Astrocyte (in vitro differentiated cells and primary cell): ENCODE data around the gene YWHAE. TPM values are rescaled to one million over a fixed set of nuclear protein-coding genes. Genes with fewer than 3 reads are reported as not detected.

Experiments used
- DNase-seq: peaks from one replicate; pipeline ENCODE4 v3.0.0-alpha.2; 2010; ENCODE audit warnings: low read depth
- FAIRE-seq: peaks from 2 replicates; lab custom pipeline; 2011; peaks lifted over from hg19 to GRCh38; lab: Jason Lieb, UNC
- H2AFZ ChIP-seq: 2 replicates; pipeline ENCODE4 v1.6.0; 2012; ENCODE audit warnings: low read depth, low read length, inconsistent platforms
- H3K27ac ChIP-seq: 2 replicates; pipeline ENCODE4 v1.5.1; 2011; ENCODE audit warnings: low read depth, low read length, inconsistent platforms
- H3K27me3 ChIP-seq: 2 replicates; pipeline ENCODE4 v1.6.0; 2011; ENCODE audit warnings: low read length, inconsistent platforms; ENCODE audit not compliant: insufficient read depth
- H3K36me3 ChIP-seq: 2 replicates; pipeline ENCODE4 v1.5.1; 2011; ENCODE audit warnings: low read length, inconsistent platforms; ENCODE audit not compliant: insufficient read depth
- H3K4me1 ChIP-seq: 2 replicates; pipeline ENCODE4 v1.5.1; 2011; ENCODE audit warnings: low read length, inconsistent platforms; ENCODE audit not compliant: insufficient read depth
- H3K4me2 ChIP-seq: 2 replicates; pipeline ENCODE4 v1.6.0; 2012; ENCODE audit warnings: low read length, inconsistent platforms
- H3K4me3 ChIP-seq: 2 replicates; pipeline ENCODE4 v1.5.1; 2011; ENCODE audit warnings: low read depth, mild to moderate bottlenecking, low read length, inconsistent platforms; ENCODE audit not compliant: insufficient read depth
- H3K79me2 ChIP-seq: 2 replicates; pipeline ENCODE4 v1.6.0; 2012; ENCODE audit warnings: mild to moderate bottlenecking, low read length, inconsistent platforms; ENCODE audit not compliant: insufficient read depth
- H3K9ac ChIP-seq: 2 replicates; pipeline ENCODE4 v1.6.0; 2012; ENCODE audit warnings: mild to moderate bottlenecking, low read length, inconsistent platforms
- H3K9me3 ChIP-seq: 2 replicates; pipeline ENCODE4 v1.5.1; 2012; ENCODE audit warnings: low read depth, mild to moderate bottlenecking, low read length, inconsistent platforms; ENCODE audit not compliant: insufficient read depth
- H4K20me1 ChIP-seq: 2 replicates; pipeline ENCODE4 v1.6.0; 2012; ENCODE audit warnings: low read length, inconsistent platforms; ENCODE audit not compliant: insufficient read depth
- H3K27ac Mint-ChIP-seq: one replicate; pipeline ENCODE4 v1.8.0; 2021; ENCODE audit warnings: mild to moderate bottlenecking, mixed read lengths; ENCODE audit not compliant: unreplicated experiment
- H3K27me3 Mint-ChIP-seq: one replicate; pipeline ENCODE4 v1.8.0; 2021; ENCODE audit warnings: low read depth, mixed read lengths; ENCODE audit not compliant: unreplicated experiment
- H3K36me3 Mint-ChIP-seq: one replicate; pipeline ENCODE4 v1.8.0; 2021; ENCODE audit warnings: low read depth, mixed read lengths; ENCODE audit not compliant: unreplicated experiment
- H3K4me1 Mint-ChIP-seq: one replicate; pipeline ENCODE4 v1.8.0; 2021; ENCODE audit warnings: low read depth, mixed read lengths; ENCODE audit not compliant: unreplicated experiment
- H3K4me3 Mint-ChIP-seq: one replicate; pipeline ENCODE4 v1.8.0; 2021; ENCODE audit warnings: mild to moderate bottlenecking, moderate library complexity, mixed read lengths; ENCODE audit not compliant: unreplicated experiment
- H3K9me3 Mint-ChIP-seq: one replicate; pipeline ENCODE4 v1.8.0; 2021; ENCODE audit warnings: mild to moderate bottlenecking, mixed read lengths; ENCODE audit not compliant: unreplicated experiment
- EZH2 ChIP-seq: IDR thresholded peaks from 2 replicates; pipeline ENCODE4 v1.6.1; 2012; ENCODE audit warnings: mild to moderate bottlenecking, low read length, inconsistent platforms; ENCODE audit not compliant: insufficient read depth
- total RNA-seq: library from RNA; stranded (reverse); gene quantifications from 2 replicates; pipeline ENCODE4 v1.2.1, GENCODE V29; 2021
- TF ChIP-seq, protein P1 (sequence below): IDR thresholded peaks from 2 replicates; pipeline ENCODE4 v1.5.1; 2011; ENCODE audit warnings: low read depth, mild to moderate bottlenecking, inconsistent platforms, low read length, moderate library complexity; ENCODE audit not compliant: insufficient read depth

The YWHAE gene
- total RNA-seq, 1 donor from 2014 or later, result 771 TPM

DNA sequence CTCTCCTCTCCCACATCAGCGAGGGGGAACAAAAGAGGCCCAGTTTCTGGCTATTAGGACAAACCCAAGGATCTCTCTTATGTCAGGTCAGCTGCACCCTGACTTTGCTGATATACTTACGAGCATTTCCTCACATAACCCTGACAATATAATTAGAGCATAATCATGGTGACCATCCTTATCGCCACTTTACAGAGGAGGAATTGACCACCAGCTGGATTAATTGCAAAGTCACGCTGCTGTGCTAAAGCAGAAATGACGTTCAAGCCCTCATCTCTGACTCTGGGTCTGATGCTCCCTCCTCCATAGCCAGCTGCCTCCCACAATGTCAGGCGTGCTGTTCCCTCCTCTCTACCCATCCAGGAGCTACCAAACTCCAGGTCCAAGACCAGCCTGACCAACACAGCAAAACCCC, 78.0 kb downstream of the YWHAE start:
- TF ChIP-seq, protein P1, sequence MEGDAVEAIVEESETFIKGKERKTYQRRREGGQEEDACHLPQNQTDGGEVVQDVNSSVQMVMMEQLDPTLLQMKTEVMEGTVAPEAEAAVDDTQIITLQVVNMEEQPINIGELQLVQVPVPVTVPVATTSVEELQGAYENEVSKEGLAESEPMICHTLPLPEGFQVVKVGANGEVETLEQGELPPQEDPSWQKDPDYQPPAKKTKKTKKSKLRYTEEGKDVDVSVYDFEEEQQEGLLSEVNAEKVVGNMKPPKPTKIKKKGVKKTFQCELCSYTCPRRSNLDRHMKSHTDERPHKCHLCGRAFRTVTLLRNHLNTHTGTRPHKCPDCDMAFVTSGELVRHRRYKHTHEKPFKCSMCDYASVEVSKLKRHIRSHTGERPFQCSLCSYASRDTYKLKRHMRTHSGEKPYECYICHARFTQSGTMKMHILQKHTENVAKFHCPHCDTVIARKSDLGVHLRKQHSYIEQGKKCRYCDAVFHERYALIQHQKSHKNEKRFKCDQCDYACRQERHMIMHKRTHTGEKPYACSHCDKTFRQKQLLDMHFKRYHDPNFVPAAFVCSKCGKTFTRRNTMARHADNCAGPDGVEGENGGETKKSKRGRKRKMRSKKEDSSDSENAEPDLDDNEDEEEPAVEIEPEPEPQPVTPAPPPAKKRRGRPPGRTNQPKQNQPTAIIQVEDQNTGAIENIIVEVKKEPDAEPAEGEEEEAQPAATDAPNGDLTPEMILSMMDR, result no peak
- no peak for TF ChIP-seq EZH2
- H3K27ac ChIP-seq, result no peak overlapping the region
- peaks cover 31% of the 10 kb centered on the region for H3K27me3 Mint-ChIP-seq

DNA sequence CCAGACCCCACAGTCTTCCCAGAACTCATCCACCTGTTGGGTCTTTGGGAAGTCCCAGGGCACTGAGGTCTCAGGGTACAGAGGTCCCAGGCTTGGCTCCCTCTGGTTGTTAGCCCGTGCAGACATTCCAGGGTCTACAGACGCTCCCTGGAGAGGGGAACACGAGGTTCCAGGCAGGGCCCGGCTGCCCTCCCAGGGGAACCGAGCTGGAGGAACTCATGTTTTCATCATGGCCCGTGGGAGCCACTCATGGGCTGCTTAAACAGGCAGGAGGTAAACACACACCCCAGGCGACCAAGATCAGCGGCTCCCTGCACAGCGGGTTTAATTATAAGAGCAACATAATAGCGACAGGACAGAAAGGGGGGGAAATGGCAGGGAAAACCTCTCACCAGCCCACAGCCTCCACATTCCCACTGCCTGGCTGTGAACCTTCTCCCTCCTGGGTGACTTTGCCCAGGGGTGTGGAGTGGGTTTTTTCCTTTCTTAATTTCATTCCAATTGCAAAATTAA, 84.1 kb downstream of the YWHAE start:
- Histone ChIP-seq H2AFZ (no peak overlapping the region), H3K36me3 (no peaks in the 10 kb centered on the region), H3K4me2 (no peak overlapping the region), H3K79me2 (no peaks in the 10 kb centered on the region), H3K27ac (no peak overlapping the region), H3K4me3 (no peak overlapping the region), H3K27me3 (peaks cover 19% of the 10 kb centered on the region), H3K9me3 (no peaks in the 10 kb centered on the region), H3K9ac (no peak overlapping the region), H3K4me1 (no peaks in the 10 kb centered on the region), H4K20me1 (no peaks in the 10 kb centered on the region)
- TF ChIP-seq EZH2, result no peak
- TF ChIP-seq, protein P1, result no peak
- no peak overlapping the region for H3K27ac Mint-ChIP-seq
- no peak for DNase-seq
- H3K9me3 Mint-ChIP-seq, result peaks cover 2% of the 10 kb centered on the region
- no peak overlapping the region for H3K4me3 Mint-ChIP-seq
- H3K4me1 Mint-ChIP-seq, result no peaks in the 10 kb centered on the region
- FAIRE-seq, result no peak
- peaks cover 31% of the 10 kb centered on the region for H3K27me3 Mint-ChIP-seq
- H3K36me3 Mint-ChIP-seq, result no peaks in the 10 kb centered on the region

More for the DNA sequence above, 78.0 kb downstream of the YWHAE start:
- no peaks in the 10 kb centered on the region for H3K36me3 Mint-ChIP-seq
- H3K4me2 ChIP-seq, result no peak overlapping the region
- no peak overlapping the region for H3K4me3 Mint-ChIP-seq
- H3K27ac Mint-ChIP-seq, result no peak overlapping the region
- no peak for DNase-seq
- H3K4me1 Mint-ChIP-seq, result no peaks in the 10 kb centered on the region
- no peak overlapping the region for H3K4me3 ChIP-seq
- H3K9ac ChIP-seq, result no peak overlapping the region
- H3K36me3 ChIP-seq, result no peaks in the 10 kb centered on the region
- peaks cover 2% of the 10 kb centered on the region for H3K27me3 ChIP-seq
- no peaks in the 10 kb centered on the region for H4K20me1 ChIP-seq
- FAIRE-seq, result no peak
- peaks cover 2% of the 10 kb centered on the region for H3K9me3 Mint-ChIP-seq
- no peaks in the 10 kb centered on the region for H3K4me1 ChIP-seq
- no peaks in the 10 kb centered on the region for H3K79me2 ChIP-seq
- H2AFZ ChIP-seq, result no peak overlapping the region
- H3K9me3 ChIP-seq, result no peaks in the 10 kb centered on the region

DNA sequence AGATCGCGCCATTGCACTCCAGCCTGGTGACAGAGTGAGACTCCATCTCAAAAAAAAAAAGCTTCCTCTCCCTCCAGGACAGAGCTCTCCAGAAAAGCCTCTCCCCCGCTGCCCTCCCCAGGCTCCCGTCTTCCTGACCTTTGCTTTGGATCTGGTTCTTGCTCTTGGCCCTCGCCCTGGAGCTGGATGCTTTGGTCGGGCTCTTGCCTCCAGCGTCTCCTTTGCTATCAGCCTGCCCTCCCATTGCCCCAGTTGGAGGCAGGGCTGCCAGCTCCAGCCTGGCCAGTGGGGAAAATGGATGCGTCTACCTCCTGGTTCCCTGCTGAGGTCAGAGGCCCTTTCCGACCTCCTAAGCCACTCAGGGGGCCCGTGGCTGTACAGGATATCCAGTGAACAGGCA, 84.6 kb downstream of the YWHAE start:
- no peak overlapping the region for H3K27ac Mint-ChIP-seq

More for the DNA sequence above, 84.6 kb downstream of the YWHAE start:
- TF ChIP-seq, protein P1, result no peak
- TF ChIP-seq EZH2, result no peak
- FAIRE-seq (no peak), DNase-seq (no peak)
- Histone ChIP-seq H3K9ac (no peak overlapping the region), H3K79me2 (no peaks in the 10 kb centered on the region), H2AFZ (no peak overlapping the region), H3K36me3 (no peaks in the 10 kb centered on the region), H3K4me3 (no peak overlapping the region), H3K27ac (no peak overlapping the region), H3K4me2 (no peak overlapping the region), H4K20me1 (no peaks in the 10 kb centered on the region), H3K27me3 (peaks cover 19% of the 10 kb centered on the region), H3K9me3 (no peaks in the 10 kb centered on the region), H3K4me1 (no peaks in the 10 kb centered on the region)
- H3K4me1 Mint-ChIP-seq, result no peaks in the 10 kb centered on the region
- H3K9me3 Mint-ChIP-seq, result peaks cover 2% of the 10 kb centered on the region
- H3K36me3 Mint-ChIP-seq, result no peaks in the 10 kb centered on the region
- peaks cover 28% of the 10 kb centered on the region for H3K27me3 Mint-ChIP-seq
- no peak overlapping the region for H3K4me3 Mint-ChIP-seq
